Activated naive CD4-positive, alpha-beta T cell treated with Interleukin-2 at 50 U/mL for 16 hours (primary cell): Measurements from ENCODE around the gene PARD6B.
"Not testable (repeated sequence)": the region's sequence is repeated elsewhere in the genome, so short reads cannot be mapped to it uniquely, and the experiment has no call there.

ENCODE experiments used
- DNase-seq: peaks from one replicate; pipeline ENCODE4 v3.0.0-alpha.2; 2020

PARD6B gene

GRCh38 chr20:50704514-50704913, 26.9 kb upstream of the PARD6B start:
- DNase-seq, result no peak

- DNase-seq, result no peak
These were observed 26.4 kb upstream of the PARD6B start for GRCh38 chr20:50704971-50705370.

- DNase-seq, result no peak
These were observed 22.3 kb upstream of the PARD6B start for GRCh38 chr20:50708845-50709635.

- no peak for DNase-seq
These were observed 21.8 kb upstream of the PARD6B start for GRCh38 chr20:50709636-50709973.

GRCh38 chr20:50710492-50711063, 20.8 kb upstream of the PARD6B start:
- no peak for DNase-seq

GRCh38 chr20:50711113-50711825, 20.1 kb upstream of the PARD6B start:
- no peak for DNase-seq

GRCh38 chr20:50712771-50713656, 18.4 kb upstream of the PARD6B start:
- DNase-seq, result no peak

- no peak for DNase-seq
These were observed 17.7 kb upstream of the PARD6B start for GRCh38 chr20:50713657-50714101.

- not testable (repeated sequence) for DNase-seq
These were observed 17.0 kb upstream of the PARD6B start for GRCh38 chr20:50714426-50714825.

- no peak for DNase-seq
These were observed 15.7 kb upstream of the PARD6B start for GRCh38 chr20:50715694-50716093.

- no peak for DNase-seq
These were observed 14.9 kb upstream of the PARD6B start for GRCh38 chr20:50716518-50716917.

GRCh38 chr20:50717312-50717711, 14.1 kb upstream of the PARD6B start:
- no peak for DNase-seq

GRCh38 chr20:50717974-50718761, 13.2 kb upstream of the PARD6B start:
- no peak for DNase-seq

GRCh38 chr20:50719328-50719727, 12.1 kb upstream of the PARD6B start:
- no peak for DNase-seq

- no peak for DNase-seq
These were observed 11.4 kb upstream of the PARD6B start for GRCh38 chr20:50720026-50720425.

- DNase-seq, result no peak
These were observed 10.8 kb upstream of the PARD6B start for GRCh38 chr20:50720582-50720981.

- DNase-seq, result no peak
These were observed 9.5 kb upstream of the PARD6B start for GRCh38 chr20:50721881-50722281.

- no peak for DNase-seq
These were observed 8.8 kb upstream of the PARD6B start for GRCh38 chr20:50722424-50723155.

- no peak for DNase-seq
These were observed 7.7 kb upstream of the PARD6B start for GRCh38 chr20:50723672-50724071.

- DNase-seq, result no peak
These were observed 7.2 kb upstream of the PARD6B start for GRCh38 chr20:50724112-50724725.
